ENCODE results near the gene CCL26.

Gene CCL26

GRCh38 chr7:75721426-75721825 is 50.6 kb downstream of the CCL26 start:
- no peaks in the 10 kb centered on the region for H3K27me3 Mint-ChIP-seq
- H3K27ac Mint-ChIP-seq = no peak overlapping the region
- ATAC-seq (no peak), DNase-seq (no peak)
- H3K4me1 Mint-ChIP-seq = peaks cover 2% of the 10 kb centered on the region
- no peaks in the 10 kb centered on the region for H3K36me3 Mint-ChIP-seq (ENCODE audit: low read depth)
- H3K9me3 Mint-ChIP-seq = no peaks in the 10 kb centered on the region
- H3K4me3 Mint-ChIP-seq = no peak overlapping the region

GRCh38 chr7:75719626-75720025 is 52.4 kb downstream of the CCL26 start:
- Mint-ChIP-seq H3K4me1 (no peaks in the 10 kb centered on the region), H3K4me3 (no peak overlapping the region), H3K36me3 (ENCODE audit: low read depth) (no peaks in the 10 kb centered on the region), H3K9me3 (no peaks in the 10 kb centered on the region), H3K27ac (no peak overlapping the region), H3K27me3 (no peaks in the 10 kb centered on the region)
- DNase-seq (no peak), ATAC-seq (no peak)

Measured in activated naive CD8-positive, alpha-beta T cell treated with anti-CD3 and anti-CD28 coated beads, Interleukin-2, amount 50 U/mL, for 24 hours (primary cell).